ENCODE results near the gene MAP3K19. TPM values are rescaled to one million over a fixed set of nuclear protein-coding genes. Genes with fewer than 3 reads are reported as not detected.

The MAP3K19 gene
- total and polyA plus RNA-seq, 2 of the 8 experiments (the other 6 are each of a cell fraction or from before 2014, with no cell fraction given), result not detected

GRCh38 chr2:134979221-134979620 is 68.0 kb downstream of the MAP3K19 start:
- TF ChIP-seq MAFK (IDR thresholded peaks at IDR 0.05; ENCODE audit: low read depth, low read length) (no peak), E2F6 (IDR thresholded peaks at IDR 0.05) (no peak), KDM5A (IDR thresholded peaks at IDR 0.05; ENCODE audit: low read length) (no peak), ATF3 (IDR thresholded peaks at IDR 0.05; ENCODE audit: insufficient read depth, low read depth, low read length) (no peak), CBX8 (IDR thresholded peaks at IDR 0.05; ENCODE audit: borderline replicate concordance, low read depth, low read length) (no peak), TCF12 (IDR thresholded peaks at IDR 0.05; ENCODE audit: low read depth, low read length) (no peak), KDM4A (IDR thresholded peaks at IDR 0.05; ENCODE audit: low read depth, low read length, severe bottlenecking) (no peak), SP2 (IDR thresholded peaks at IDR 0.05; ENCODE audit: low read length) (no peak), EP300 (IDR thresholded peaks at IDR 0.05; ENCODE audit: borderline replicate concordance in 1 of 2, low read depth in 2 of 2, low read length in 2 of 2) (no peak), SAP30 (IDR thresholded peaks at IDR 0.05; ENCODE audit: insufficient read depth, insufficient replicate concordance, low read length) (no peak), RXRA (IDR thresholded peaks at IDR 0.05; ENCODE audit: insufficient read depth, low read depth, low read length) (no peak), TEAD4 (IDR thresholded peaks at IDR 0.05; ENCODE audit: low read depth, low read length) (no peak), ASH2L (IDR thresholded peaks at IDR 0.05; ENCODE audit: low read length) (no peak)
- Histone ChIP-seq H2BK120ac (replicated peaks; ENCODE audit: low read depth, low read length) (no peak overlapping the region), H3K4me3 (ENCODE audit: extremely low read depth in 1 of 4, insufficient read depth in 2 of 4, low read depth in 3 of 4, low read length in 4 of 4) (no peak overlapping the region), H3K9ac (replicated peaks in 1 of 4; ENCODE audit: extremely low read depth in 1 of 4, low read depth in 3 of 4, low read length in 3 of 4) (no peak overlapping the region), H4K5ac (ENCODE audit: insufficient read length, low read depth, low read length) (no peak overlapping the region), H4K20me1 (replicated peaks in 1 of 2; ENCODE audit: control insufficient read depth in 1 of 2, insufficient read depth in 2 of 2, low read length in 2 of 2) (no peaks in the 10 kb centered on the region), H3K4me1 (replicated peaks in 1 of 4; ENCODE audit: control insufficient read depth in 3 of 4, insufficient read depth in 4 of 4, low read length in 3 of 4) (no peaks in the 10 kb centered on the region), H3K56ac (replicated peaks; ENCODE audit: insufficient read length, low read depth, low read length) (no peak overlapping the region), H3K4ac (replicated peaks; ENCODE audit: insufficient read length, low read depth, low read length) (no peak overlapping the region), H3K18ac (ENCODE audit: extremely low read depth, low read length) (no peak overlapping the region), H4K91ac (replicated peaks; ENCODE audit: insufficient read length, low read length) (no peak overlapping the region), H3K27me3 (replicated peaks in 1 of 4; ENCODE audit: control insufficient read depth in 3 of 4, extremely low read depth in 1 of 4, insufficient read depth in 3 of 4, low read length in 3 of 4) (no peaks in the 10 kb centered on the region), H3K79me2 (ENCODE audit: control insufficient read depth in 1 of 2, insufficient read depth in 2 of 2, low read length in 2 of 2) (no peaks in the 10 kb centered on the region), H2BK15ac (ENCODE audit: low read length) (no peak overlapping the region), H2BK5ac (ENCODE audit: low read depth, low read length) (no peak overlapping the region), H3K23ac (ENCODE audit: insufficient read length) (no peak overlapping the region), H3K9me3 (ENCODE audit: insufficient read depth in 2 of 2, low read depth in 1 of 2, low read length in 1 of 2) (no peaks in the 10 kb centered on the region; a peak in 1 of 4 replicates), H4K8ac (ENCODE audit: extremely low read depth, insufficient read depth, low read length) (no peak overlapping the region), H3K27ac (ENCODE audit: low read depth, low read length) (no peak overlapping the region), H3K36me3 (ENCODE audit: control insufficient read depth in 2 of 4, insufficient read depth in 4 of 4, low read length in 3 of 4) (no peaks in the 10 kb centered on the region), H3K23me2 (ENCODE audit: low read depth, low read length) (no peaks in the 10 kb centered on the region), H2BK12ac (ENCODE audit: low read depth, low read length) (no peak overlapping the region), H2BK20ac (ENCODE audit: low read length) (no peak overlapping the region), H3K14ac (ENCODE audit: insufficient read length) (no peak overlapping the region), H3K79me1 (ENCODE audit: low read depth, low read length) (no peaks in the 10 kb centered on the region), H3K4me2 (ENCODE audit: insufficient read depth in 1 of 2, low read depth in 2 of 2, low read length in 2 of 2) (no peak overlapping the region), H2AFZ (ENCODE audit: low read length) (no peak overlapping the region), H2AK5ac (ENCODE audit: low read depth, low read length) (no peak overlapping the region)
- WGBS, 2 experiments (ENCODE audit: extremely low coverage in 1 of 2, insufficient coverage in 1 of 2, insufficient read length in 1 of 2, insufficient replicate concordance in 2 of 2, low coverage in 1 of 2, low lambda C conversion rate in 2 of 2, missing lambda C conversion rate in 1 of 2), result 84% methylated on average over 4 of the region's 4 CpGs; no CpG with 5 or more reads in 1 of the 2 experiments
- ChIA-PET POLR2A (ENCODE audit: partially characterized antibody) (no interaction called here), CTCF (ENCODE audit: partially characterized antibody) (interaction anchor here (2.8 kb wide), 1 partner anchor 10 kb away, joined by 14 read pairs; no protein-coding TSS in a partner anchor)
- DNase-seq (ENCODE audit: low read depth in 1 of 2, low spot score in 2 of 2) (no peak), FAIRE-seq (no peak)

Data from H1 (cell line).